Astrocyte of the spinal cord (primary cell): ENCODE results near the gene DTNB.

Experiments
- DNase-seq: peaks from one replicate; pipeline ENCODE4 v3.0.0; 2011; ENCODE audit warnings: low read depth, low spot score
- H3K4me3 ChIP-seq: 2 replicates; pipeline ENCODE4 v1.5.1; 2011; ENCODE audit warnings: low read depth, mild to moderate bottlenecking, low read length, moderate library complexity
- CTCF ChIP-seq: IDR thresholded peaks from 2 replicates; pipeline ENCODE4 v1.5.1; 2012; ENCODE audit warnings: low read depth, mild to moderate bottlenecking, low read length, inconsistent platforms
- in situ Hi-C: cut with HindIII; loops from 2 replicates; pipeline ENCODE4 v1.10.0; 2017; ENCODE audit warnings: low sequenced_read_pairs

The DTNB gene

DNA sequence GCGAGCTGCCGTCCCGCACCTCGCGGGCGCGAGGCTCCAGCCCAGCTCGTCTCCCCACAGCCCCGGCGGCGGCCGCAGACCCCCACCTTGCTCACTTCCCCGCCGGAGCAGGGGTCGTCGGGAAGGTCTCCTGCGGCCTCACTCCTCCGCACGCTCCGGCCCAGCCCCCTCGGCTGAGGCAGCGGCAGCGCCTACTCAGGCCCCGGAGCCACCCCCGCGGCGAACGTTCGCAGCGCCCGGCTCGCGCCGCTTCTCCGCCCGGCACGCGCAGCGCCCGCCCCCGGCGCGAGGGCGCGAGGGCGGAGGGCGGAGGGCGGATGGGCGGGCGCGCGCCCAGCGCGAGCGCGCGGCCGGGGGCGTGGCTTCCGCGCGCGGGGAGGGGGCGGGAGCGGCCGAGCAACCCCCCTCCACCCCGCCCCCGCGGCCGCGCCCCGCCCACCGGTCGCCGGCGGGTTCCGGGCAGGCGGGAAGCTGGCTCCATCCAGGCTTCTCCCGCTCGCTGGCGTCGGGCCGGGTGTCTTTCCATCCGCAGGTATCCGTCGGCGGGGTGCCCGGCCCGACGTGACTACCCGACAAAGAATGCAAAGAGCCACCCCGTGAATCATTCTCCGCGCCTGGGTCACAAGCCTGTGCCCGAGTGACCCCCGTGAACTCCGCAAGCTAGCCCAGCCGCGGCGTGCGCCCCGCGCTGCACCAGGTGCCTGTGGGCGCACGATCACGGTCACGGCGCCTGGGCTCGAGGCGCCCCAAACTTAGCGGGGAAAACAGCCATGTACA is at the start of gene DTNB:
Gene DTNB (minus strand): TSS at position 278 of the 777 bp plus-strand sequence. CDS start 20,917 bp downstream, outside the sequence.
- DNase-seq = peak; percentile 48
- in situ Hi-C loops = no loop called here
- peak within 1 kb of the TSS; percentile 61 for H3K4me3 ChIP-seq
- TF ChIP-seq CTCF = no peak

DNA sequence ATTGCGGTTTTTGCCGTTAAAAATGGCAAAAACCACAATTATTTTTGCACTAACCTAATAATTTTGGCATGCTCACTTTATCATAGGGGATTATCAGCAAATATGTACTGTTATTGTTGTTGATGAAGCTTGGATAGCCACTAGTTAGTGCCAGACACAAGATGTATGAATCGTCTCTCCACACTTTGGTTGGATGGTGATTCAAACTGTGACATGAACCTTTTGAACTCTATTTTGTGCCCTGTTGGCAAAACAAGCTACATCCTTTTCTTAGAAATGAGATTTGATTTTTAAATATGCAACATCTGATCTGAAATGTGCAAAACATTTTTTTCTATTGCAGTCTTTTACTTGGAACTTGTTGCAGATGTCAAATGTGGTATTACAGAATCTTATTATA is 48.8 kb upstream of the DTNB start:
- no peak for TF ChIP-seq CTCF
- in situ Hi-C loops = no loop called here
- no peak overlapping the region for H3K4me3 ChIP-seq
- no peak for DNase-seq

DNA sequence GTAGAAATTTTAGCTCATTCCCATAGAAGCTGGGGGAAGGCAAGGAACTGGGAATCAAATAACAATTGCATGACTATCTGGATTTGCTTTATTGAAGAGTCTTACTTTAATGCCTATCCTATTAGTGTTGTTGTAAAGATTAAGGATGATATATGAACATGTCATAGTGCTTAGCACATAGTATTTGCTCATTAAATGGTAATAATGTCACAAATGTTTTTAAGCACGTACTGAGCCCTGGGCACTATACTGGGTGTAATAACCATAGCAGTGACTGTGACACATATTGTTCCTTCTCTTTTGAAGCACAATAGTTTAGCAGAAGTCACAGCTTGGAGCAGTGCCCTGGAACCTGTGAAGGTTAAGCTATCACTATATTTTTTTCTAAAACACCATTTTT is 47.2 kb upstream of the DTNB start:
- no peak for DNase-seq

GRCh38 chr2:25714740-25715139 is 41.4 kb upstream of the DTNB start:
- in situ Hi-C loops = no loop called here
- DNase-seq = no peak
- no peak overlapping the region for H3K4me3 ChIP-seq
- no peak for TF ChIP-seq CTCF

More for the DNA sequence above, 47.2 kb upstream of the DTNB start:
- no peak for TF ChIP-seq CTCF
- no peak overlapping the region for H3K4me3 ChIP-seq
- in situ Hi-C loops = no loop called here

DNA sequence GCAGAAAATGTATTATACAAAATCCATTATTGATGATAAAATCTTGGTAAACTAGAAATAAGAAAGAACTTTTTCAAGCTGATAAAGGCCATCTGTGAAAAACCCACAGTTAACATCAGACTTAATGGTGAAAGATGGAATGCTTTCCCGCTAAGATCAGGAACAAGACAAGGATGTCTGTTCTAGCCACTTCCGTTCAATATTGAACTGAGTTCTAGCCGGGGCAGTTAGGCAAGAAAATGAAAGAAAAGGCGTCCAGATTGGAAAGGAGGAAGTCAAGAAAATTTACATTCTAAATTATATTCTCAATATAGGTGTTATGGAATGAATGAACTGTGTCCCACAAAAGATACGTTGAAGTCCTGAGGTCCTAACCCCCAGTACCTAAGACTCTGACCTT is 39.1 kb upstream of the DTNB start:
- in situ Hi-C loops = no loop called here
- no peak for TF ChIP-seq CTCF
- no peak overlapping the region for H3K4me3 ChIP-seq
- DNase-seq = no peak

DNA sequence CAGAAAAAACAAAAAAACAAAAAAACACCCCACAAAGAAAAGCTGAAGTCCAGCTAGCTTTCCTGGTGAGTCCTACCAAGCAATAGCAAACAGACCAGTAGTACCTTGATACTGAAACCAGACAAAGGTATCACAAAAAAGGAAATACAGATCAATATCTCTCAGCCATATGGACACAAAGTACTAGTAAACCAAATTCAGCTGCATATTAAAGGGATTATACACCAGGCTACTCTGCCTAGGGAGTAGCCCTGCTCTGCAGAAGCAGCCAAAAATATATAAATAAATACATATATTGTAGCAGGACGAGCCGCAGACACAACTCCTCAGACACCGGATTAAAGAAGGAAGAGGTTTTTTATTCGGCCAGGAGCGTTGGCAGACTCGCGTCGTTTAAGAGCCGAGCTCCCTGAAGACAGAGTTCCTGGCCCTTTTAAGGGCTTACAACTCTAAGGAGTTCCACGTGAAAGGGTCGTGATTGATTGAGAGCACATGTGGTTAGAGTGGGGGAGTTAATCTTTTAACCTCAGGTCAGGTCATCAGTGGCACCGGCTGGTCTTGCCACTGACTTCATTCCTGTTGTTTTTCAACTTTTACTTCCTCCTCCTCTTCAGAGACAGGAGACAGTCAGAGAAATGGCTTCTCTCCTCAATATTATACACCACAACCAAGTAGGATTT is 38.4 kb upstream of the DTNB start:
- no peak for DNase-seq
- in situ Hi-C loops = no loop called here
- no peak for TF ChIP-seq CTCF
- no peak overlapping the region for H3K4me3 ChIP-seq
